Left ventricle myocardium inferior (tissue), 1 donor: ENCODE results near the gene TAS2R13. TPM values are rescaled to one million over a fixed set of nuclear protein-coding genes. Genes with fewer than 3 reads are reported as not detected.

ENCODE experiments used
- DNase-seq: peaks from one replicate; pipeline ENCODE4 v3.0.0-alpha.2; 2020
- H3K27ac ChIP-seq: fragments of 200-600 bp; replicated peaks from 2 replicates; pipeline ENCODE4 v1.8.0; 2021
- H3K27me3 ChIP-seq: fragments of 200-600 bp; 2 replicates; pipeline ENCODE4 v1.8.0; 2021; ENCODE audit warnings: low read depth
- H3K36me3 ChIP-seq: fragments of 200-600 bp; 2 replicates; pipeline ENCODE4 v1.8.0; 2021
- H3K4me1 ChIP-seq: fragments of 200-600 bp; 2 replicates; pipeline ENCODE4 v1.8.0; 2021
- H3K4me3 ChIP-seq: fragments of 200-600 bp; 2 replicates; pipeline ENCODE4 v1.8.0; 2021; ENCODE audit warnings: mild to moderate bottlenecking, moderate library complexity
- H3K9me3 ChIP-seq: fragments of 200-600 bp; replicated peaks from 2 replicates; pipeline ENCODE4 v1.8.0; 2021
- intact Hi-C: fragments of 100-400 bp; cut with micrococcal nuclease; formaldehyde crosslinking; loops from one replicate; pipeline ENCODE4 v1.11.0; 2022
- total RNA-seq: library from RNA; stranded (reverse); fragmentation: NEBNext Ultra II Directional; extraction: Animal tissue kit (Norgen Biotek cat#: 25700); gene quantifications from one replicate; pipeline ENCODE4 v1.2.1, GENCODE V29; 2021
- TF ChIP-seq, protein P1 (sequence below): fragments of 200-600 bp; IDR thresholded peaks from 2 replicates; pipeline ENCODE4 v1.8.0; 2021; ENCODE audit warnings: antibody characterized with exemption, mild to moderate bottlenecking, borderline replicate concordance
- donor health status: DM: no; HTN: yes; CAD: no; lungs with severe emphysema.

The TAS2R13 gene
- total RNA-seq, 1 donor from 2014 or later, result 0.41 TPM

DNA sequence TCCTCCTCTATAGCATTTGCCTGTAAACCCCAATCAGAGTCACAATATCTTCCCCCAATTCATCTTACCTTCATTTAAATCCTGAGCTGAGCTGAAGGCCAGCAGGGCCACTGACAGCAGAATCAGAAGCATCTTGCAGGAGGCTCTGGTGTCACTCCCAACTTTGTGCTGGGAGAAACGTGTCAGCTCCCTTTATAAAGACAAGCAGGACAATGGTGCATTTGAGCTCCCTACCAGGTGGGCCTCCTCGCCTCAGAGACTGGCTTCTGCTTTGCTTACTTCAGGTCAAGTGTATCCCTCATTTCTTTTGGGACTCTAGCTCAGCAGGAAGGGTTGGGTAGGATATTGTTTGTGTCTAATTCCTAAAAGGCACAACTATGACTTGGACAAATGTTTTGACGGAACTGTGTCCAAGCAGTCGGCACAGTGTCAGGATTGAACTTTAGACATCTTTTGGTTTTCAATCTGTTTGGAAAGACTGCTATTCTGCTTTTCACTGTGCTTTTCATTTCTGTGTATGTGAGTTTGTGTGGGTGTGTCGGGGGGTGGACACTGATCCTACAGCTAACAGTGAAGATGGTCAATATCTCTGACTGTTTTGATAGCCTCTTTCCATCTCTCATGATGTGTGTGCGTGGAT lies 25.2 kb downstream of the TAS2R13 start, which contains the start of gene PRH1:
Gene PRH1, minus strand, starts transcription at position 170 of the 640 bp plus-strand sequence. Its CDS starts 38 bp downstream, at position 132.
- no peak within 1 kb of the TSS for H3K27ac ChIP-seq
- TF ChIP-seq, protein P1, sequence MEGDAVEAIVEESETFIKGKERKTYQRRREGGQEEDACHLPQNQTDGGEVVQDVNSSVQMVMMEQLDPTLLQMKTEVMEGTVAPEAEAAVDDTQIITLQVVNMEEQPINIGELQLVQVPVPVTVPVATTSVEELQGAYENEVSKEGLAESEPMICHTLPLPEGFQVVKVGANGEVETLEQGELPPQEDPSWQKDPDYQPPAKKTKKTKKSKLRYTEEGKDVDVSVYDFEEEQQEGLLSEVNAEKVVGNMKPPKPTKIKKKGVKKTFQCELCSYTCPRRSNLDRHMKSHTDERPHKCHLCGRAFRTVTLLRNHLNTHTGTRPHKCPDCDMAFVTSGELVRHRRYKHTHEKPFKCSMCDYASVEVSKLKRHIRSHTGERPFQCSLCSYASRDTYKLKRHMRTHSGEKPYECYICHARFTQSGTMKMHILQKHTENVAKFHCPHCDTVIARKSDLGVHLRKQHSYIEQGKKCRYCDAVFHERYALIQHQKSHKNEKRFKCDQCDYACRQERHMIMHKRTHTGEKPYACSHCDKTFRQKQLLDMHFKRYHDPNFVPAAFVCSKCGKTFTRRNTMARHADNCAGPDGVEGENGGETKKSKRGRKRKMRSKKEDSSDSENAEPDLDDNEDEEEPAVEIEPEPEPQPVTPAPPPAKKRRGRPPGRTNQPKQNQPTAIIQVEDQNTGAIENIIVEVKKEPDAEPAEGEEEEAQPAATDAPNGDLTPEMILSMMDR, result no peak

DNA sequence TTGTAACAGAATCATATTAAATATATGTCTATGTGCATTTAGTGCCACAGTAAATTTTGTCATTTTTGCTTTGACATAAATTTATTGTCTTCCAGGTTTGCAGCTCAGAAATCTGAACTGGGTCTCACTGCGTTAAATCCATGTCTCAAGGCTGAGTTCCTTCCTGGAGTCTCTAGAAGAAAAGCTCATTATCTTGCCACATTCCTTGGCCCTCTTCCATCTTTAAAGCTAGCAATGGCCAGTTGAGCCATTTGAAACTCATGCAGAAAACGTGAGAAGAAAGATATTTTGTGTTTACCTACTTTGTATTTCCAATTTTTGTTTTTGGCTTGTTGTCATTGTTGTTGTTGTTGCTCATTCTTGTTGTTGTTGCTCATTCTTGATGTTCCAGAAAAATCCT lies 36.0 kb downstream of the TAS2R13 start:
- H3K4me3 ChIP-seq, result no peak overlapping the region
- H3K27ac ChIP-seq, result no peak overlapping the region
- no peak for DNase-seq
- peaks cover 19% of the 10 kb centered on the region for H3K36me3 ChIP-seq
- H3K27me3 ChIP-seq, result no peaks in the 10 kb centered on the region
- peaks cover 6% of the 10 kb centered on the region for H3K4me1 ChIP-seq
- TF ChIP-seq, protein P1, result no peak
- intact Hi-C loops, result no loop called here
- H3K9me3 ChIP-seq, result peaks cover 13% of the 10 kb centered on the region

More for the DNA sequence above, 25.2 kb downstream of the TAS2R13 start, which contains the start of gene PRH1:
- Histone ChIP-seq H3K4me1 (peaks cover 9% of the 10 kb centered on the region), H3K36me3 (peaks cover 9% of the 10 kb centered on the region), H3K9me3 (no peaks in the 10 kb centered on the region), H3K4me3 (no peak within 1 kb of the TSS), H3K27me3 (no peaks in the 10 kb centered on the region)
- intact Hi-C loops, result no loop called here
- DNase-seq, result no peak

DNA sequence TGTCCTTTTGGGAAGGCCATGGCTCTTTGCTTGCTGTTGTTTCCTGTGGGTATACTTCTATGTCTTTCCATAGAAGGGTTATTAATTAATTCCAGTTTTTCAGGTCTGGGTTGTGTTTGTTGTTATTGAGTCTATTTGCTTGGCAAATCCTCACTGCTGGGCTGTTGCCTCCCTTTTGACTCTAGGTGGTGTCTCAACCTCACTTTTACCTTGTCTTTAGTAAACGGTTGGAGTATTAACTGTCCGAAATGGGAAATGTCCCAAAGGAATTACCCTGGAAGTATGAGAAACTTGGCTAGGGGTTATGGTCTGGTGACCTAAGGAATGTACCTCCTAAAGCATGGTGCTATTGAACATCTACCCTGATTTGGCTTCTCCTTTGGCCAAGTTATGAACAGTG lies 42.0 kb downstream of the TAS2R13 start:
- Histone ChIP-seq H3K4me1 (peaks cover 6% of the 10 kb centered on the region), H3K27ac (no peak overlapping the region), H3K9me3 (peaks cover 15% of the 10 kb centered on the region), H3K27me3 (no peaks in the 10 kb centered on the region), H3K36me3 (peaks cover 5% of the 10 kb centered on the region), H3K4me3 (no peak overlapping the region)
- no peak for DNase-seq
- intact Hi-C loops, result no loop called here
- TF ChIP-seq, protein P1, result peak; percentile 40

DNA sequence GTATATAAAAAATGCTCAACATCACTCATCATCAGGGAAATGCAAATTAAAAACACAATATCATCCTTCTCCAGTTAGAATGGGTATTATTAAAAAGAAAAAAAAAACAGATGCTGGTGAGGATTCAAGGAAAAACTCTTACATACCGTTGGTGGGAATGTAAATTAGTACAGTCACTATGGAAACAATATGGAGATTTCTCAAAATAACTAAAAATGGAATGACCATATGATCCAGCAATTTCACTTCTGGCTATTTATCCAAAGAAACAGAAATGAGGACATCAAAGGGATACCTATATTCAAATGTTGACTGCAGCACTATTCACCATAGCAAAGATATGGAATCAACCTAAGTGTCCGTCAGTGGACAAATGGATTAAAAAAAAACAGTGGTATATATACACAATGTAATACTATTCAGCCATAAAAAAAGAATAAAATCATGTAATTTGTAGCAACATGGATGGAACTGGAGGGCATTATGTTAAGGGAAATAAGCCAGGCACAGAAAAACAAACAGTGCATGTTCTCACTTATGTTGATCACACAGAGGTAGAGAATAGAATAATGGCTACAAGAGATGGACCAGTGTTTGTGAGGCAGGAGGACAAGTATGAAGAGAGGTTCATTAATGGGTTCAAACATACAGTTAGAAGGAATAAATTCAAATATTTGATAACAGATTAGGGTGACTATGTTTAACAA lies 45.7 kb downstream of the TAS2R13 start:
- Histone ChIP-seq H3K9me3 (peaks cover 27% of the 10 kb centered on the region), H3K4me1 (peaks cover 6% of the 10 kb centered on the region), H3K4me3 (no peak overlapping the region), H3K27me3 (no peaks in the 10 kb centered on the region), H3K27ac (no peak overlapping the region), H3K36me3 (peaks cover 10% of the 10 kb centered on the region)
- intact Hi-C loops, result no loop called here
- DNase-seq, result no peak
- TF ChIP-seq, protein P1, result no peak

DNA sequence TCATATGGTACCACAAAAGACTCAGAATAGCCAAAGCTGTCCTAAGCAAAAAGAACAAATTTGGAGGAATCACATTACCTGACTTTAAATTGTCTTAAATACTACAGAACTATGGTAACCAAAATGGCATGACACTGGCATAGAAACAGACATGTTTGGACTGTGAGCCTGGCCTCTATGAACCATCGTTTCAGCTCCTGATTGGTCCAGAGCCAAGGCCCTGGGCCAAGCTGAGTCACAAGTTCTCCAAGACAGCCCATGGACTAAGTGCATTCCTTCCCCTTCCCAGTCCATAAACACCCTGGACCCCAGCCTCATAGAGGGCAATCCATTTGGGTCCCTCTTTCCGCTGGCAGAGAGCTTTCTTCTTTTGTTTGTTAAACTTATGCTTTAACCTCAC lies 48.0 kb downstream of the TAS2R13 start:
- H3K4me3 ChIP-seq, result no peak overlapping the region
- H3K27ac ChIP-seq, result no peak overlapping the region
- TF ChIP-seq, protein P1, result no peak
- DNase-seq, result no peak
- H3K27me3 ChIP-seq, result no peaks in the 10 kb centered on the region
- H3K9me3 ChIP-seq, result peaks cover 42% of the 10 kb centered on the region
- intact Hi-C loops, result no loop called here
- H3K36me3 ChIP-seq, result peaks cover 19% of the 10 kb centered on the region
- H3K4me1 ChIP-seq, result no peaks in the 10 kb centered on the region

Other genes with a start within 250 kb of the TAS2R13 start
- not detected for gene STYK1, start 235.5 kb downstream of the TAS2R13 start, total RNA-seq
- 903 TPM for gene YBX3, start 186.2 kb downstream of the TAS2R13 start, total RNA-seq
- not detected for gene TAS2R7, start 106.9 kb downstream of the TAS2R13 start, total RNA-seq
- not detected for gene TAS2R8, start 102.3 kb downstream of the TAS2R13 start, total RNA-seq
- not detected for gene TAS2R9, start 99.4 kb downstream of the TAS2R13 start, total RNA-seq
- gene TAS2R10, start 83.2 kb downstream of the TAS2R13 start, total RNA-seq, result not detected
- gene PRR4, start 60.1 kb downstream of the TAS2R13 start, total RNA-seq, result 1.2 TPM
- gene PRH1, start 25.3 kb downstream of the TAS2R13 start, total RNA-seq, result 5.6 TPM
- not detected for gene PRH2, start 19.7 kb upstream of the TAS2R13 start, total RNA-seq
- gene TAS2R14, start 29.7 kb upstream of the TAS2R13 start, total RNA-seq, result 0.58 TPM
- gene TAS2R50, start 77.3 kb upstream of the TAS2R13 start, total RNA-seq, result 0.47 TPM
- 0.44 TPM for gene TAS2R20, start 88.7 kb upstream of the TAS2R13 start, total RNA-seq
- 0.38 TPM for gene TAS2R19, start 113.1 kb upstream of the TAS2R13 start, total RNA-seq
- 0.88 TPM for gene TAS2R31, start 121.8 kb upstream of the TAS2R13 start, total RNA-seq
- gene TAS2R46, start 152.7 kb upstream of the TAS2R13 start, total RNA-seq, result 0.30 TPM
- not detected for gene TAS2R43, start 182.8 kb upstream of the TAS2R13 start, total RNA-seq
- gene TAS2R30, start 225.1 kb upstream of the TAS2R13 start, total RNA-seq, result 0.44 TPM